ENCODE results near the gene RMND1. TPM values are rescaled to one million over a fixed set of nuclear protein-coding genes. Genes with fewer than 3 reads are reported as not detected.
"Not testable (repeated sequence)": the region's sequence is repeated elsewhere in the genome, so short reads cannot be mapped to it uniquely, and the experiment has no call there.

The RMND1 gene
- total RNA-seq, 1 donor from 2014 or later, result 67.0 TPM

DNA sequence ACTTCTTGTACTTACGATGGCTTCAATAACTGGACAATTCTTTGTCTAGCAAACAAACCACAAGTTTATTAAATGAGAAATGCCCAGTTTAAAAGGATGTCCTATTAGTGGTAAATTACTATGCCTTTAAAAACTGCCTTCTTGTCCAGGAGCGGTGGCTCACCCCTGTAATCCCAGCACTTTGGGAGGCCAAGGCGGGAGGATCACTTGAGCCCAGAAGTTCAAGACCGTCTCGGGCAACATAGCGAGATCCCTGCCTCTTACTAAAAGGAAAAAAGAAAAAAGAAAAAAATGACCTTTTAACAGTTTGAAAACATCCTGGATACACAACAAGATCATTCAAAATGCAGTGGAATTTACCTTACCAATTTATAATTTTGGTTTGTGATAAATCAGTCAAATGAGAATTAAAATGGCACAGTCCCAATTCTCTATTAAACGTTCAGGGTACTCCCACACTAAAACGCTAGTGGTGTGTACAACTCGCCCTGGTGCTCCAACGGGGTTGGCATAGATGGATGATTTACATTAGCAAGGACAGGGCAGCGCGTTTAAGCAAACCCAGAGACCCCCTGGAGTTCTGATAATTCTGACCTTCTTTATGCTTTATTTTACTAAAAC, 62.8 kb downstream of the RMND1 start:
- DNase-seq, result no peak
- peaks cover 12% of the 10 kb centered on the region for H3K4me1 Mint-ChIP-seq (ENCODE audit: low read depth, unreplicated experiment)
- no peaks in the 10 kb centered on the region for H3K36me3 Mint-ChIP-seq (ENCODE audit: unreplicated experiment)
- peak overlapping the region; percentile 97 for H3K4me3 Mint-ChIP-seq (ENCODE audit: unreplicated experiment)
- H3K27ac Mint-ChIP-seq (ENCODE audit: unreplicated experiment), result peak overlapping the region; percentile 99
- peaks cover 11% of the 10 kb centered on the region for H3K27me3 Mint-ChIP-seq (ENCODE audit: unreplicated experiment)
- peaks cover 14% of the 10 kb centered on the region for H3K9me3 Mint-ChIP-seq (ENCODE audit: unreplicated experiment)
- TF ChIP-seq, protein P1, sequence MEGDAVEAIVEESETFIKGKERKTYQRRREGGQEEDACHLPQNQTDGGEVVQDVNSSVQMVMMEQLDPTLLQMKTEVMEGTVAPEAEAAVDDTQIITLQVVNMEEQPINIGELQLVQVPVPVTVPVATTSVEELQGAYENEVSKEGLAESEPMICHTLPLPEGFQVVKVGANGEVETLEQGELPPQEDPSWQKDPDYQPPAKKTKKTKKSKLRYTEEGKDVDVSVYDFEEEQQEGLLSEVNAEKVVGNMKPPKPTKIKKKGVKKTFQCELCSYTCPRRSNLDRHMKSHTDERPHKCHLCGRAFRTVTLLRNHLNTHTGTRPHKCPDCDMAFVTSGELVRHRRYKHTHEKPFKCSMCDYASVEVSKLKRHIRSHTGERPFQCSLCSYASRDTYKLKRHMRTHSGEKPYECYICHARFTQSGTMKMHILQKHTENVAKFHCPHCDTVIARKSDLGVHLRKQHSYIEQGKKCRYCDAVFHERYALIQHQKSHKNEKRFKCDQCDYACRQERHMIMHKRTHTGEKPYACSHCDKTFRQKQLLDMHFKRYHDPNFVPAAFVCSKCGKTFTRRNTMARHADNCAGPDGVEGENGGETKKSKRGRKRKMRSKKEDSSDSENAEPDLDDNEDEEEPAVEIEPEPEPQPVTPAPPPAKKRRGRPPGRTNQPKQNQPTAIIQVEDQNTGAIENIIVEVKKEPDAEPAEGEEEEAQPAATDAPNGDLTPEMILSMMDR (IDR thresholded peaks at IDR 0.05; ENCODE audit: partially characterized antibody, unreplicated experiment), result no peak

- TF ChIP-seq, protein P1 (IDR thresholded peaks at IDR 0.05; ENCODE audit: partially characterized antibody, unreplicated experiment), result no peak
- Mint-ChIP-seq H3K27ac (ENCODE audit: unreplicated experiment) (no peak overlapping the region), H3K36me3 (ENCODE audit: unreplicated experiment) (no peaks in the 10 kb centered on the region), H3K9me3 (ENCODE audit: unreplicated experiment) (peaks cover 14% of the 10 kb centered on the region), H3K4me3 (ENCODE audit: unreplicated experiment) (no peak overlapping the region), H3K27me3 (ENCODE audit: unreplicated experiment) (peaks cover 11% of the 10 kb centered on the region), H3K4me1 (ENCODE audit: low read depth, unreplicated experiment) (peaks cover 12% of the 10 kb centered on the region)
- DNase-seq, result no peak
Measured at GRCh38 chr6:151388236-151388635, 63.7 kb downstream of the RMND1 start.

DNA sequence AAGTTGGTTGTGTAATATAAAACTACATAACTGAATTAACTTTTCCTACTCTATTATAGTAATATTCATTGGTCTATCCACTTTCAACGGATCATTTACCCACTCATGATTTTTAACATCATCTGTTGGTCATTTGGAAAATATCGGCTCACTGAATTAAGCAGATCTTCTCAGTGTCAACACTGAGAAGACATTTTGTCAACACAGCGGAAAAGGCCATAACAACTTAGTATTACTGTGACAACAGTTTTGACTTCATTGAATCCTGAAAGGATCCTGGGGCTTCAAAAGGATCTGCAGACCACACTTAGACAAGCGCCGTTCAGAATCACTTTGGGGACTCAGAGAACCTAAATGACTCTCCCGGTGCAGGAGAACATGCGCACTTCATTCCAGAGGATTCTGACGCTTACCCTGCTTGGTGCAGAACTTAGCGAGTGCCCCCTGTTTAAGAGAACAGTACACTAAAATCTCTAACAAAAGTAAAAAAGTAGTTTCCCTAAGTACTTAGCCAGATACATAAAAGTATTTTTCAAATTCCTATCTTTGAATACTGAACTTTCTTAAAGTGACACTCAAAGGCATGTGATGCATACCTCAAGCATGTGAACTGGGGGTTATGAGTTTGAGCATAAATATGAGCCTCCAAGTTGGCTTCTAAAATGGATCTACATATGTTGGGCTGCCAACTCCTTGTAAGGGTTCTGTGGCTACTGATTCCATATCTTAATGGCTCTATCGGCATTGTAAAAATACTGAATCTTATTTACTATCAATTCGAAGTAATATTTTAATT, 64.6 kb downstream of the RMND1 start:
- peaks cover 6% of the 10 kb centered on the region for H3K4me1 Mint-ChIP-seq (ENCODE audit: low read depth, unreplicated experiment)
- peaks cover 11% of the 10 kb centered on the region for H3K27me3 Mint-ChIP-seq (ENCODE audit: unreplicated experiment)
- H3K36me3 Mint-ChIP-seq (ENCODE audit: unreplicated experiment), result no peaks in the 10 kb centered on the region
- H3K27ac Mint-ChIP-seq (ENCODE audit: unreplicated experiment), result no peak overlapping the region
- DNase-seq, result no peak
- TF ChIP-seq, protein P1 (IDR thresholded peaks at IDR 0.05; ENCODE audit: partially characterized antibody, unreplicated experiment), result no peak
- H3K4me3 Mint-ChIP-seq (ENCODE audit: unreplicated experiment), result no peak overlapping the region
- H3K9me3 Mint-ChIP-seq (ENCODE audit: unreplicated experiment), result peaks cover 14% of the 10 kb centered on the region

DNA sequence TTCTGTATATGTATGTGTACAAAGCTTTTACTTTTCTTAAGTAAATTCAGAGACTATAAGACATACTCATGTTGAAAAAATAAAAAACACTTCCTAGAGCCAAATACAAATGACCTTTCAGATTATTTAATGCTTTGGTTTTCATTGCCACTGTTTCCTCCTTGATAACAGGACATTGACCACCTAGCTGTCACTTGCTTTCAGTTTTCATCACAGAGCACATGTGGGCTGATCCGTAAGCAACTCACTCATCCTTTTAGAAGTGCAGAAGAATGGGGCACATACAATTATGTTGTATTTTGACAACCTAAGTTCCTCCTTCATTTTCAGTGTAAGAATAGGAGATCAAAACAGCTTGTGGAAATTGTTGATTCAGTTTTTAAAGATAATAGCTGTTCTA, 66.7 kb downstream of the RMND1 start:
- no peaks in the 10 kb centered on the region for H3K36me3 Mint-ChIP-seq (ENCODE audit: unreplicated experiment)
- DNase-seq, result no peak
- peaks cover 7% of the 10 kb centered on the region for H3K9me3 Mint-ChIP-seq (ENCODE audit: unreplicated experiment)
- H3K4me3 Mint-ChIP-seq (ENCODE audit: unreplicated experiment), result no peak overlapping the region
- H3K27ac Mint-ChIP-seq (ENCODE audit: unreplicated experiment), result no peak overlapping the region
- H3K27me3 Mint-ChIP-seq (ENCODE audit: unreplicated experiment), result peaks cover 5% of the 10 kb centered on the region
- TF ChIP-seq, protein P1 (IDR thresholded peaks at IDR 0.05; ENCODE audit: partially characterized antibody, unreplicated experiment), result no peak
- H3K4me1 Mint-ChIP-seq (ENCODE audit: low read depth, unreplicated experiment), result peaks cover 7% of the 10 kb centered on the region

DNA sequence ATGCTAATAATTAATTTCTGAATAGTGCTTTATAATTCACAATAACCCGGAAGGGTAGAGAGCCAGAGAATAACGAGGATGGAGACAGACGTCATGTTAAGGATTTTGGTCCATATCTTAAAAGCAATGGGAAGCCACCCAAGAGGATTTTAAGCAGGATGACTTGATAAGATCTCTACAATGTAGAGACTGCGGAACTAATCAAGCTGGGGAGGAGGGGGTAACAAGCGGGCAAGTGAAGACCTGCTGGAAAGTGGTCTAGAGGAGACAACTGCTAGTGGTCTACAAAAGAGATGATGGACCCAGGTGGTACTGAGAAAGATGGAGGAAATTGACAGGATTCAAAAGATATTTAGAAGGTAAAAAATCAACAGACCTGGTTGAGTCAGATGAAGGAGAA, 67.8 kb downstream of the RMND1 start:
- no peak overlapping the region for H3K27ac Mint-ChIP-seq (ENCODE audit: unreplicated experiment)
- peaks cover 7% of the 10 kb centered on the region for H3K4me1 Mint-ChIP-seq (ENCODE audit: low read depth, unreplicated experiment)
- TF ChIP-seq, protein P1 (IDR thresholded peaks at IDR 0.05; ENCODE audit: partially characterized antibody, unreplicated experiment), result no peak

GRCh38 chr6:151382631-151383030, 69.3 kb downstream of the RMND1 start:
- H3K27ac Mint-ChIP-seq (ENCODE audit: unreplicated experiment); H3K4me1 Mint-ChIP-seq (ENCODE audit: low read depth, unreplicated experiment); H3K4me3 Mint-ChIP-seq (ENCODE audit: unreplicated experiment); H3K27me3 Mint-ChIP-seq (ENCODE audit: unreplicated experiment); H3K9me3 Mint-ChIP-seq (ENCODE audit: unreplicated experiment); H3K36me3 Mint-ChIP-seq (ENCODE audit: unreplicated experiment); DNase-seq: not testable (repeated sequence)

More for the DNA sequence above, 67.8 kb downstream of the RMND1 start:
- peaks cover 1% of the 10 kb centered on the region for H3K9me3 Mint-ChIP-seq (ENCODE audit: unreplicated experiment)
- no peak overlapping the region for H3K4me3 Mint-ChIP-seq (ENCODE audit: unreplicated experiment)
- no peaks in the 10 kb centered on the region for H3K36me3 Mint-ChIP-seq (ENCODE audit: unreplicated experiment)
- no peak for DNase-seq
- H3K27me3 Mint-ChIP-seq (ENCODE audit: unreplicated experiment), result no peaks in the 10 kb centered on the region
